OCI-LY1 (cell line): ENCODE data around the gene SYMPK.

Source experiments
- H2AFZ ChIP-seq: fragments of 200-600 bp; sonication (generic), shearing (Covaris generic); 2 replicates; pipeline ENCODE4 v1.6.0; 2014; ENCODE audit warnings: antibody characterized with exemption, mild to moderate bottlenecking, low read length
- H3F3A ChIP-seq: fragments of 200-600 bp; sonication (generic), shearing (Covaris generic); 2 replicates; pipeline ENCODE4 v1.6.0; 2014; ENCODE audit warnings: mild to moderate bottlenecking, antibody characterized with exemption, low read length, moderate library complexity; ENCODE audit not compliant: insufficient read depth
- H3K27ac ChIP-seq: fragments of 200-600 bp; sonication (generic); 2 replicates; pipeline ENCODE4 v1.5.1; 2014; ENCODE audit warnings: low read length, mixed run types, mild to moderate bottlenecking, low read depth; ENCODE audit not compliant: poor library complexity, severe bottlenecking
- H3K27me3 ChIP-seq: fragments of 200-600 bp; sonication (generic); 2 replicates; pipeline ENCODE4 v1.6.0; 2014; ENCODE audit warnings: antibody characterized with exemption, mild to moderate bottlenecking, low read length, moderate library complexity; ENCODE audit not compliant: insufficient read depth
- H3K36me3 ChIP-seq: fragments of 200-600 bp; sonication (generic); 2 replicates; pipeline ENCODE4 v1.6.1; 2014; ENCODE audit warnings: mild to moderate bottlenecking, antibody characterized with exemption, low read length, moderate library complexity, mixed read lengths; ENCODE audit not compliant: insufficient read depth
- H3K4me1 ChIP-seq: fragments of 200-600 bp; sonication (generic); 2 replicates; pipeline ENCODE4 v1.5.1; 2014; ENCODE audit warnings: mild to moderate bottlenecking, low read length, moderate library complexity; ENCODE audit not compliant: insufficient read depth, severe bottlenecking
- H3K4me2 ChIP-seq: fragments of 200-600 bp; sonication (generic), shearing (Covaris generic); 2 replicates; pipeline ENCODE4 v1.6.1; 2014; ENCODE audit warnings: low read length
- H3K4me3 ChIP-seq: fragments of 200-600 bp; sonication (generic); 2 replicates; pipeline ENCODE4 v1.5.1; 2014; ENCODE audit warnings: low read length, low read depth, mild to moderate bottlenecking, mixed read lengths; ENCODE audit not compliant: poor library complexity, severe bottlenecking
- H3K79me2 ChIP-seq: fragments of 200-600 bp; shearing (Covaris generic); 2 replicates; pipeline ENCODE4 v1.6.1; 2016; ENCODE audit warnings: mixed run types, low read length, mixed read lengths; ENCODE audit not compliant: insufficient read depth
- H3K9ac ChIP-seq: fragments of 200-600 bp; sonication (generic), shearing (Covaris generic); 2 replicates; pipeline ENCODE4 v1.6.1; 2014; ENCODE audit warnings: mild to moderate bottlenecking, low read length, mixed read lengths
- H3K9me2 ChIP-seq: fragments of 200-600 bp; sonication (generic), shearing (Covaris generic); 2 replicates; pipeline ENCODE4 v1.6.1; 2014; ENCODE audit warnings: low read depth, mild to moderate bottlenecking, low read length, mixed read lengths
- H3K9me3 ChIP-seq: fragments of 200-600 bp; shearing (Covaris generic); 2 replicates; pipeline ENCODE4 v1.6.1; 2014; ENCODE audit warnings: low read length, mixed read lengths
- H4K20me1 ChIP-seq: fragments of 200-600 bp; sonication (generic), shearing (Covaris generic); 2 replicates; pipeline ENCODE4 v1.6.0; 2016; ENCODE audit warnings: mild to moderate bottlenecking, low read length; ENCODE audit not compliant: insufficient read depth
- CTCF ChIP-seq: fragments of 200-600 bp; sonication (generic), shearing (Covaris generic); IDR thresholded peaks from 2 replicates; pipeline ENCODE4 v1.5.1; 2017; ENCODE audit warnings: mild to moderate bottlenecking, antibody characterized with exemption, low read length, moderate library complexity, mixed read lengths
- EZH2 ChIP-seq: fragments of 200-600 bp; sonication (generic), shearing (Covaris generic); IDR thresholded peaks from 2 replicates; pipeline ENCODE4 v1.8.0; 2017; ENCODE audit warnings: borderline replicate concordance, mixed run types, mild to moderate bottlenecking, antibody characterized with exemption, low read length, moderate library complexity, mixed read lengths

Gene SYMPK

GRCh38 chr19:45791744-45792469 is 71.0 kb downstream of the SYMPK start:
- Histone ChIP-seq H3K4me1 (peaks cover 16% of the 10 kb centered on the region), H3K27ac (no peak overlapping the region), H3K9me3 (no peaks in the 10 kb centered on the region), H3K9me2 (no peaks in the 10 kb centered on the region), H3K36me3 (peaks cover 35% of the 10 kb centered on the region), H3F3A (no peaks in the 10 kb centered on the region), H3K4me3 (peak overlapping the region; percentile 89), H3K4me2 (peak overlapping the region; percentile 93), H3K9ac (peak overlapping the region; percentile 81), H2AFZ (no peak overlapping the region), H3K27me3 (no peaks in the 10 kb centered on the region), H4K20me1 (no peaks in the 10 kb centered on the region), H3K79me2 (0 out of 2 replicates have a peak, but pooled peaks cover 4% of the 10 kb centered on the region)
- TF ChIP-seq EZH2, result no peak
- no peak for TF ChIP-seq CTCF

- Histone ChIP-seq H2AFZ (no peak overlapping the region), H3K4me2 (peak overlapping the region; percentile 93; the same call in 1 of the 2 replicates), H4K20me1 (no peaks in the 10 kb centered on the region), H3F3A (no peaks in the 10 kb centered on the region), H3K9me3 (no peaks in the 10 kb centered on the region), H3K4me3 (peak overlapping the region; percentile 89), H3K27me3 (no peaks in the 10 kb centered on the region), H3K9me2 (no peaks in the 10 kb centered on the region), H3K9ac (no peak overlapping the region), H3K36me3 (peaks cover 43% of the 10 kb centered on the region), H3K27ac (no peak overlapping the region), H3K4me1 (peaks cover 16% of the 10 kb centered on the region), H3K79me2 (0 out of 2 replicates have a peak, but pooled peaks cover 4% of the 10 kb centered on the region)
- TF ChIP-seq CTCF (no peak), EZH2 (no peak)
These were observed 72.0 kb downstream of the SYMPK start for GRCh38 chr19:45790942-45791341.

GRCh38 chr19:45789035-45789786 is 73.7 kb downstream of the SYMPK start:
- Histone ChIP-seq H3K9ac (no peak overlapping the region), H2AFZ (no peak overlapping the region), H3K9me3 (no peaks in the 10 kb centered on the region), H3F3A (no peaks in the 10 kb centered on the region), H3K4me2 (no peak overlapping the region), H3K9me2 (no peaks in the 10 kb centered on the region), H4K20me1 (no peaks in the 10 kb centered on the region), H3K79me2 (0 out of 2 replicates have a peak, but pooled peaks cover 4% of the 10 kb centered on the region), H3K4me1 (peaks cover 16% of the 10 kb centered on the region), H3K4me3 (no peak overlapping the region), H3K27ac (no peak overlapping the region), H3K27me3 (no peaks in the 10 kb centered on the region), H3K36me3 (peaks cover 46% of the 10 kb centered on the region)
- no peak for TF ChIP-seq CTCF
- no peak for TF ChIP-seq EZH2
